Erythroblast (primary cell): ENCODE results near the gene SLC7A5.

ENCODE experiments used
- DNase-seq, 2 experiments: peaks; one replicate each; lab custom pipeline; 2025; lab: John Stamatoyannopoulos, UW
- GATA1 ChIP-seq: IDR thresholded peaks from 2 replicates; pipeline ENCODE4 v1.6.1; 2011; ENCODE audit warnings: low read depth, mild to moderate bottlenecking, control low read depth, low read length, moderate library complexity
- POLR2A ChIP-seq: IDR thresholded peaks from 2 replicates; pipeline ENCODE4 v1.6.1; 2011; ENCODE audit warnings: mild to moderate bottlenecking, low read length

The SLC7A5 gene

DNA sequence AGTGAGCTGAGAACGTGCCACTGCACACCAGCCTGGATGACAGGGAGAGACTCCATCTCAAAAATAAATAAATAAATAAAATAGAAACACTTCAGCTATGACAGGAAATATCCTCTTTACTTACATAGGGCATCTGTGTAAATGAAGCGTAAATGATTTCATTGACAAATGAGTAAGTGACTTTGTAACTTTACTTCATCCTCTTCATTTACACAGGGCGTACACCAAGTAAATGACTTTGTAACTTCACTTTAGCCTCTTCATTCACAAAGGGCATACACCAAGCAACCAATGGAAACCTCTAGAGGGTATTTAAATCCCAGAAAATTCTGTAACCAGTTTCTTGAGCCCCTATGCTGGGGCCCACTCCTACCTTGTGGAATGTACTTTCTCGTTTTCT, 87.3 kb downstream of the SLC7A5 start:
- no peak for TF ChIP-seq GATA1
- no peak for DNase-seq

DNA sequence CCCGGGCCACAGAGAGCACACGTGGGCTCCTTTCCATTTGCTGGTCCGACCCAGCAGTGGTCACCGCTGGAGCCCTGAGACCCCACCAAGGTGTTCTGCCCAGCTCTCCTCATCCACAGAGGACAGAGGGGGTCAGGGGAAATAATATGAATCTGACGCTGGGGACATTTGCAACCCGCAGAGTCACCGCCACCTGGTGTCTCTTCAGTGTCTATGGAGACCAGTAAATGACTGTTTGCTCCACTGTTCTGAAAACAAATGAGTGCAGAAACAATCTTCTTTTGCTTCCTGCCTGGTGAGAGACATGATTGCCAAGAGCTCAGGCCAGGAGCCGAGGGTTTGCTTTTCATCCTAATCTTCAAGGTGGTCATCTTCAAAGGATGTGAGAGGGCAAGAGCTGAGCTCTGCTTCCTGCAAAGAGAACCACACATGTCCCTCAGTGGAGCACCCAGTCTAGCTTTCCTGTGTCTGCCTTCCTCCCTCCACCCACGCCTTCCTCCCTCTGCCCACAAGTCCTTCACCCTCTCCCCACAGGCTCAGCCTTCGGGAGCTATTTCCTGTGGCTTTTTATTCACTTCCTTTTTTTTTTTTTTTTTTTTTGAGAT, 88.8 kb downstream of the SLC7A5 start:
- TF ChIP-seq POLR2A, result no peak
- TF ChIP-seq GATA1, result no peak
- no peak for DNase-seq
